GM23248 (cell line): ENCODE results near the gene CGREF1. TPM values are rescaled to one million over a fixed set of nuclear protein-coding genes. Genes with fewer than 3 reads are reported as not detected.

ENCODE experiments used
- DNase-seq: peaks from one replicate; pipeline ENCODE4 v3.0.0-alpha.2; 2015
- H2AFZ ChIP-seq: fragments of 200-600 bp; sonication (generic); 2 replicates; pipeline ENCODE4 v1.6.1; 2016; ENCODE audit warnings: antibody characterized with exemption
- H3F3A ChIP-seq: fragments of 200-600 bp; sonication (generic); 2 replicates; pipeline ENCODE4 v1.6.1; 2016; ENCODE audit warnings: mild to moderate bottlenecking, antibody characterized with exemption, mixed run types; ENCODE audit not compliant: insufficient read depth
- H3K27ac ChIP-seq: fragments of 200-600 bp; sonication (generic); 2 replicates; pipeline ENCODE4 v1.5.1; 2016; ENCODE audit warnings: mild to moderate bottlenecking
- H3K27me3 ChIP-seq: fragments of 200-600 bp; sonication (generic); replicated peaks from 2 replicates; pipeline ENCODE4 v1.6.1; 2016; ENCODE audit warnings: mild to moderate bottlenecking; ENCODE audit not compliant: insufficient read depth
- H3K36me3 ChIP-seq: fragments of 200-600 bp; sonication (generic); 2 replicates; pipeline ENCODE4 v1.6.1; 2016; ENCODE audit warnings: low read depth, mild to moderate bottlenecking
- H3K4me1 ChIP-seq: fragments of 200-600 bp; sonication (generic); 2 replicates; pipeline ENCODE4 v1.6.1; 2016; ENCODE audit warnings: mild to moderate bottlenecking; ENCODE audit not compliant: insufficient read depth
- H3K4me2 ChIP-seq: fragments of 200-600 bp; sonication (generic); one replicate; pipeline ENCODE4 v1.6.1; 2016; ENCODE audit warnings: mild to moderate bottlenecking; ENCODE audit not compliant: unreplicated experiment
- H3K4me3 ChIP-seq: fragments of 200-600 bp; sonication (generic); 2 replicates; pipeline ENCODE4 v1.5.1; 2016; ENCODE audit warnings: mild to moderate bottlenecking
- H3K79me2 ChIP-seq: fragments of 200-600 bp; sonication (generic); 2 replicates; pipeline ENCODE4 v1.6.1; 2016; ENCODE audit warnings: mild to moderate bottlenecking; ENCODE audit not compliant: insufficient read depth
- H3K9ac ChIP-seq: fragments of 200-600 bp; sonication (generic); 2 replicates; pipeline ENCODE4 v1.6.1; 2016; ENCODE audit warnings: mild to moderate bottlenecking
- H3K9me2 ChIP-seq: fragments of 200-600 bp; sonication (generic); 2 replicates; pipeline ENCODE4 v1.6.1; 2016; ENCODE audit warnings: mixed run types, mild to moderate bottlenecking, moderate library complexity; ENCODE audit not compliant: insufficient read depth
- H3K9me3 ChIP-seq: fragments of 200-600 bp; sonication (generic); one replicate; pipeline ENCODE4 v1.6.1; 2017; ENCODE audit warnings: low read depth
- H4K20me1 ChIP-seq: fragments of 200-600 bp; sonication (generic); 2 replicates; pipeline ENCODE4 v1.6.0; 2016; ENCODE audit not compliant: insufficient read depth
- EZH2 ChIP-seq: fragments of 200-600 bp; sonication (generic); IDR thresholded peaks from 2 replicates; pipeline ENCODE4 v1.6.1; 2018; ENCODE audit warnings: antibody characterized with exemption, mild to moderate bottlenecking; ENCODE audit not compliant: insufficient read depth, poor library complexity, severe bottlenecking
- EZH2phosphoT487 ChIP-seq: fragments of 200-600 bp; sonication (generic); IDR thresholded peaks from 2 replicates; pipeline ENCODE4 v1.6.1; 2018; ENCODE audit warnings: antibody characterized with exemption, moderate library complexity, mild to moderate bottlenecking, low read depth; ENCODE audit not compliant: insufficient read depth
- WGBS, 2 experiments: methylation state at CpG; one replicate each; pipeline ENCODE4 v1.1.6; 2015 to 2017; ENCODE audit warnings: low lambda C conversion rate in 2 of 2, low coverage in 1 of 2; ENCODE audit errors: missing lambda C conversion rate in 2 of 2; 5-methylcytosine and 5-hydroxymethylcytosine counted together
- in situ Hi-C: fragments of 300-500 bp; cut with MboI; formaldehyde crosslinking; loops from 2 replicates; pipeline ENCODE4 v1.15.0; 2020
- polyA plus RNA-seq: library from polyadenylated mRNA; unstranded; fragments of >200 nt; fragmentation: Nextera tagmentation; extraction: Ambion mirVana; gene quantifications from 2 replicates; pipeline ENCODE4 v1.2.1, GENCODE V29; 2016
- total RNA-seq: library from RNA; depleted of rRNA; stranded (reverse); fragments of >200 nt; shearing (Covaris generic); gene quantifications from 2 replicates; pipeline ENCODE4 v1.2.3, GENCODE V29; 2014

Gene CGREF1
- total and polyA plus RNA-seq, 2 experiments from 2014 or later, result 17.2 to 19.2 TPM

DNA sequence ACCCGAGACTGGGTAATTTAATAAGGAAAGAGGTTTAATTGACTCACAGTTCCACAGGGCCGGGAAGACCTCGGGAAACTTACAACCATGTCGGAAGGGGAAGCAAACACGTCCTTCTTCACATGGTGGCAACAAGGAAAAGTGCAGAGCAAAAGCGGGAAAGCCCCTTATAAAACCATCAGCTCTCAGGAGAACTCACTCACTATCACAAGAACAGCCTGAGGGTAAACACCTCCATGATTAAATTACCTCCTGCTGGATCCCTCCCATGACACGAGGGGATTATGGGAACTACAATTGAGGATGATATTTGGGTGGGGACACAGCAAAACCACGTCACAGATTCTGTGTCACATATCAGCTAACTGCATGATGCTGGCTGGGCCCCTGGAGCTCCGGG lies 41.3 kb upstream of the CGREF1 start:
- Histone ChIP-seq H3K4me3 (no peak overlapping the region), H3K27ac (no peak overlapping the region), H3K79me2 (no peaks in the 10 kb centered on the region), H3K9me3 (no peaks in the 10 kb centered on the region), H3K27me3 (0 out of 2 replicates have a peak, but pooled peaks cover 3% of the 10 kb centered on the region), H3K4me1 (no peaks in the 10 kb centered on the region), H3K9me2 (no peaks in the 10 kb centered on the region), H2AFZ (no peak overlapping the region), H4K20me1 (no peaks in the 10 kb centered on the region), H3K9ac (no peak overlapping the region), H3K36me3 (no peaks in the 10 kb centered on the region), H3F3A (no peaks in the 10 kb centered on the region), H3K4me2 (no peak overlapping the region)
- in situ Hi-C loops, result no loop called here
- no peak for TF ChIP-seq EZH2
- TF ChIP-seq EZH2phosphoT487, result no peak
- 62 to 71% methylated on average over 9 of the region's 9 CpGs for WGBS, 2 experiments
- DNase-seq, result no peak

DNA sequence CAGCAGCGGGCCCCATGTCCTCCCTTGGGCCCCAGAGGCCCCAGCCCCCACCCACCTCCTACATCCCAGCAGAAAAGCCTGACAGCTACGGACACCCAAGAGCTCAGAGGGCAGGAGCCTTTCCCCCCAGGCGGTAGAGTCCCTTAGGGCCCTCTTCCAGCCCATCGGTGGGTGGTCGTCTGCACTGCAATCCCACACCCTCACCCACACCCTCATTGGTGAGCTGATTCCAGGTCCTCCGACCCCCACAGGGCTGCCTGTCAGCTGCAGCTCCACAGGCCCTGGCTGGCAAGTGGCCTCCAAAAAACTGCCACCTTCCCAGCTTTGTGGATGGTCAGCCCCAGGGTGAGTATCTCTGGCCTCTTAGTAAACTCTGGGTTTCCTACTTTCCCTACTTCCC lies 40.3 kb upstream of the CGREF1 start:
- Histone ChIP-seq H3F3A (no peaks in the 10 kb centered on the region), H3K27me3 (0 out of 2 replicates have a peak, but pooled peaks cover 3% of the 10 kb centered on the region), H2AFZ (no peak overlapping the region), H3K4me1 (no peaks in the 10 kb centered on the region), H3K4me2 (no peak overlapping the region), H4K20me1 (no peaks in the 10 kb centered on the region), H3K9me2 (no peaks in the 10 kb centered on the region), H3K9ac (no peak overlapping the region), H3K79me2 (no peaks in the 10 kb centered on the region), H3K27ac (no peak overlapping the region), H3K4me3 (no peak overlapping the region), H3K9me3 (no peaks in the 10 kb centered on the region), H3K36me3 (no peaks in the 10 kb centered on the region)
- WGBS, 2 experiments, result 62 to 74% methylated on average over 5 of the region's 6 CpGs
- DNase-seq, result no peak
- in situ Hi-C loops, result no loop called here
- TF ChIP-seq EZH2phosphoT487 (no peak), EZH2 (no peak)

DNA sequence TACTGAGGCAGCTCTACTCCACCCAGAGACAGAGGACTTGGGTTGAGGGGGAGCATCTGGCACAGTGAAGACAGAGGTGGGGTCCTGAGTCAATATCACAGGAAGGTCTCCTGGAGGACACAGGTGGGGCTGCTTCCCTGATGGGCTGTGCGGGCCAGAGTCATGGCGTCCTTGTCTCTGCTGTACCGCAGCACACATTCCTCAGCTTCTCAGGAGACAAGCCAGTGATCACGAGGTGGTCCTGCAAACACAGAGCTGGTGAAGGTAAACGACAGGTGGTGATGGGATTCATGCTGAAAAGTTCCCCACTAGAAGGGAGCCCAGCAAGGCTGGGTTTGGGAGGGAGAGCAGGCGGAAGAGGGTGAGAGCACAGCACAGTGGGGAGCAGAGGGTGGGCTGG lies 39.5 kb upstream of the CGREF1 start:
- 57 to 89% methylated on average over 3 to 6 of the region's 6 CpGs for WGBS, 2 experiments
- H3K79me2 ChIP-seq, result no peaks in the 10 kb centered on the region
- H3K4me2 ChIP-seq, result no peak overlapping the region

DNA sequence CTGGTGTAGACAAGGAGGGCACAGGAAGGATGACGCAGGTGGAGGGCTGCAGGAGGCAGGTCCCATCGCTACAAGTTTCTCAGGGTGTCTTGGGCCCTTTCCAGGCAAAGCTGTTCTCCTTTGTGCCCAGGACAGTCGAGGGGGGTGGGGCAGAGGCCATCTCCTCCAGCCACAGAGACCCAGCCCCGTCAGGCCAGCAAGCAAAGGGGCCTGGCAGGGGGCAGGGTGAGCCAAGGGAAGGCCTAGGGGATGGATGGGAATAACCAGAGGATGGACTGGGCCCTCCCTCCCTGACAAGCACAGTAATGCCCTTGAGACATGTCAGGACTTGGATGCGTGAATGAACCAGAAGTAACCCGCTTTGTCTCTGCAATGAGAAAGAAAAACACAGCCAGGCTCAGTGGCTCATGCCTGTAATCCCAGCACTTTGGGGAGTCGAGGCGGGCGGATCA lies 36.2 kb upstream of the CGREF1 start:
- in situ Hi-C loops, result no loop called here
- H3K9ac ChIP-seq, result no peak overlapping the region
- H3K4me2 ChIP-seq, result no peak overlapping the region
- H3F3A ChIP-seq, result no peaks in the 10 kb centered on the region
- H3K36me3 ChIP-seq, result no peaks in the 10 kb centered on the region
- no peak overlapping the region for H3K4me3 ChIP-seq
- TF ChIP-seq EZH2phosphoT487 (no peak), EZH2 (no peak)
- 58% methylated on average over 9 of the region's 9 CpGs for WGBS, 2 experiments
- H3K79me2 ChIP-seq, result no peaks in the 10 kb centered on the region
- 0 out of 2 replicates have a peak, but pooled peaks cover 5% of the 10 kb centered on the region for H3K27me3 ChIP-seq
- no peaks in the 10 kb centered on the region for H4K20me1 ChIP-seq
- no peaks in the 10 kb centered on the region for H3K9me2 ChIP-seq
- H3K9me3 ChIP-seq, result no peaks in the 10 kb centered on the region
- H2AFZ ChIP-seq, result no peak overlapping the region
- DNase-seq, result no peak
- H3K4me1 ChIP-seq, result no peaks in the 10 kb centered on the region
- H3K27ac ChIP-seq, result no peak overlapping the region

More for the DNA sequence above, 39.5 kb upstream of the CGREF1 start:
- no peak overlapping the region for H3K4me3 ChIP-seq
- H3K27ac ChIP-seq, result no peak overlapping the region
- no peaks in the 10 kb centered on the region for H3K4me1 ChIP-seq
- H3K9me2 ChIP-seq, result no peaks in the 10 kb centered on the region
- no peak for DNase-seq
- H3K9ac ChIP-seq, result no peak overlapping the region
- no peaks in the 10 kb centered on the region for H3F3A ChIP-seq
- H4K20me1 ChIP-seq, result no peaks in the 10 kb centered on the region
- H3K9me3 ChIP-seq, result no peaks in the 10 kb centered on the region
- TF ChIP-seq EZH2 (no peak), EZH2phosphoT487 (no peak)
- no peaks in the 10 kb centered on the region for H3K36me3 ChIP-seq
- in situ Hi-C loops, result no loop called here
- H2AFZ ChIP-seq, result no peak overlapping the region
- H3K27me3 ChIP-seq, result 0 out of 2 replicates have a peak, but pooled peaks cover 5% of the 10 kb centered on the region

DNA sequence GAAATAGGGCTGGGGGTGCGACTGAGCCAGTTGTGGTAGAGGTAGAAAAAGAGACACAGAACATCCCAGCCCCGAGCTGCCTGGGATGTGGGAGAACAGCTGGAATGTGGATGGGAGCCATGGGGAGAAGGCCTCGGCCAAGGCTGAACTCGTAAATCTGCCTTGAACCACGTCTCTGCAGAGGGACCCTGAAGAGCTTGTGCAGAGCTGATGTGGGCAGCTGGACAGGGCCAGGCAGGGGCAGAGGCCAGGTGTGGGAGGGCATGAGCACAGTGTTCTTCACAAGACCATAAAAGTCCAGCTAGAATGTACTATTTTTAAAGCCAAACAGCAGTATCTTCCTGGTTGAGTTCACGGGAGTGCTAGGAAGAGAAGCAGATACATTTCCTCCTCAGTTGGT lies 35.6 kb upstream of the CGREF1 start:
- no peak overlapping the region for H3K4me2 ChIP-seq
- H3K9ac ChIP-seq, result no peak overlapping the region
- no peaks in the 10 kb centered on the region for H3F3A ChIP-seq
- no peak overlapping the region for H2AFZ ChIP-seq
- TF ChIP-seq EZH2phosphoT487, result no peak
- no peak for TF ChIP-seq EZH2
- no peaks in the 10 kb centered on the region for H3K9me2 ChIP-seq
- no peaks in the 10 kb centered on the region for H3K9me3 ChIP-seq
- WGBS, 2 experiments, result 75 to 77% methylated on average over 6 of the region's 6 CpGs
- H3K27me3 ChIP-seq, result 0 out of 2 replicates have a peak, but pooled peaks cover 5% of the 10 kb centered on the region
- no peaks in the 10 kb centered on the region for H3K36me3 ChIP-seq
- no peaks in the 10 kb centered on the region for H4K20me1 ChIP-seq
- H3K79me2 ChIP-seq, result no peaks in the 10 kb centered on the region
- H3K4me1 ChIP-seq, result no peaks in the 10 kb centered on the region
- in situ Hi-C loops, result no loop called here
- DNase-seq, result no peak
- no peak overlapping the region for H3K27ac ChIP-seq
- no peak overlapping the region for H3K4me3 ChIP-seq
